Peyer's patch (tissue), 4 donors: ENCODE measurements around the gene TEX13A.

ENCODE experiments used
- CTCF ChIP-seq, 6 experiments: fragments of 450-650 bp in 4 of 6; fragments of 200-600 bp in 2 of 6; sonication (generic) in 1 of 6; IDR thresholded peaks; one replicate each; pipeline ENCODE4 v1.5.1; 2017 to 2019; ENCODE audit warnings: antibody characterized with exemption in 6 of 6, mild to moderate bottlenecking in 3 of 6, moderate library complexity in 1 of 6
- POLR2A ChIP-seq, 2 donors: fragments of 450-650 bp; IDR thresholded peaks; one replicate each; pipeline ENCODE4 v1.5.1; 2017; ENCODE audit warnings: antibody characterized with exemption in 2 of 2, mild to moderate bottlenecking in 2 of 2, moderate library complexity in 2 of 2

GRCh38 chrX:105189093-105189492, 31.4 kb downstream of the TEX13A start:
- TF ChIP-seq CTCF (IDR thresholded peaks at IDR 0.05) (no peak), POLR2A (IDR thresholded peaks at IDR 0.05) (no peak)
